HCT116 (cell line): ENCODE results near the gene WWOX. TPM values are rescaled to one million over a fixed set of nuclear protein-coding genes. Genes with fewer than 3 reads are reported as not detected.

ENCODE experiments used
- ATAC-seq: fragments of 200-7000 bp; cut with Tn5 transposase; 2 replicates; pipeline ENCODE4 v1.9.1; 2020; ENCODE audit warnings: mild to moderate bottlenecking, moderate library complexity
- BruUV-seq: library from RNA; stranded (reverse); fragments of 400-500 nt; replicated peaks from 2 replicates; lab custom pipeline; 2021; lab: Mats Ljungman, UMichigan
- CTCF ChIA-PET: fragments of 300-600 bp; sonication (Branson Sonifier 250); formaldehyde crosslinking; loops from one replicate; lab custom pipeline; 2021; ENCODE audit warnings: antibody characterized with exemption; lab: Charles Lee
- POLR2A ChIA-PET: fragments of 300-600, 350-600 bp; sonication (Branson Sonifier 250); formaldehyde crosslinking; loops from one replicate; lab custom pipeline; 2021; ENCODE audit warnings: antibody characterized with exemption; lab: Charles Lee
- RAD21 ChIA-PET, 2 experiments: fragments of 300-600 bp; sonication (Branson Sonifier 250); formaldehyde crosslinking; loops; one replicate each; lab custom pipeline; 2023; ENCODE audit warnings: low total read pairs in 2 of 2; ENCODE audit not compliant: uncharacterized antibody in 2 of 2, unreplicated experiment in 2 of 2, low non-redundant PET in 1 of 2; lab: Charles Lee
- DNase-seq: peaks from one replicate; pipeline ENCODE4 v3.0.0-alpha.2; 2010; ENCODE audit warnings: low read depth, low spot score
- H2AFZ ChIP-seq: fragments of 200-600 bp; shearing (Covaris generic), sonication (generic); 2 replicates; pipeline ENCODE4 v1.6.1; 2017; ENCODE audit warnings: low read depth, mixed run types, mixed read lengths, antibody characterized with exemption, low read length; ENCODE audit not compliant: poor library complexity, severe bottlenecking
- H3K27ac ChIP-seq: 2 replicates; pipeline ENCODE4 v1.5.1; 2012; ENCODE audit warnings: low read depth, low read length
- H3K27me3 ChIP-seq: fragments of 200-600 bp; sonication (generic); 2 replicates; pipeline ENCODE4 v1.6.1; 2016; ENCODE audit warnings: mixed run types, low read length, mixed read lengths; ENCODE audit not compliant: insufficient read depth
- H3K36me3 ChIP-seq, 2 experiments: fragments of 200-500 bp in 1 of 2; fragments of 200-600 bp in 1 of 2; sonication (Bioruptor generic) in 1 of 2; sonication (generic) in 1 of 2; 2 replicates each; pipeline versions ENCODE4 v1.5.1 to v1.6.1; 2014 to 2016; ENCODE audit warnings: low read length in 2 of 2, inconsistent platforms in 1 of 2, mixed read lengths in 1 of 2, mixed run types in 1 of 2; ENCODE audit not compliant: insufficient read depth in 2 of 2, control insufficient read depth in 1 of 2
- H3K4me1 ChIP-seq, 2 experiments: fragments of 200-600 bp in 1 of 2; sonication (generic) in 1 of 2; 2 replicates each; pipeline versions ENCODE4 v1.5.1 to v1.6.1; 2012 to 2017; ENCODE audit warnings: low read length in 2 of 2, inconsistent platforms in 1 of 2, mild to moderate bottlenecking in 1 of 2, mixed read lengths in 1 of 2, mixed run types in 1 of 2, moderate library complexity in 1 of 2; ENCODE audit not compliant: insufficient read depth in 2 of 2, control insufficient read depth in 1 of 2
- H3K4me2 ChIP-seq: fragments of 200-600 bp; sonication (generic); 2 replicates; pipeline ENCODE4 v1.6.1; 2017; ENCODE audit warnings: mixed run types, low read length, mixed read lengths
- H3K4me3 ChIP-seq, 2 experiments: fragments of 200-600 bp in 1 of 2; sonication (generic) in 1 of 2; replicated peaks in 1 of 2; 2 replicates each; pipeline ENCODE4 v1.5.1; 2011 to 2016; ENCODE audit warnings: low read length in 2 of 2, control low read depth in 1 of 2, low read depth in 1 of 2, mild to moderate bottlenecking in 1 of 2, mixed read lengths in 1 of 2, mixed run types in 1 of 2
- H3K79me2 ChIP-seq: fragments of 200-600 bp; sonication (generic); 2 replicates; pipeline ENCODE4 v1.6.1; 2017; ENCODE audit warnings: mild to moderate bottlenecking, mixed run types, low read length, moderate library complexity, mixed read lengths; ENCODE audit not compliant: insufficient read depth
- H3K9ac ChIP-seq: fragments of 200-600 bp; sonication (generic); 2 replicates; pipeline ENCODE4 v1.6.1; 2016; ENCODE audit warnings: low read length, mixed read lengths
- H3K9me2 ChIP-seq: fragments of 200-600 bp; sonication (generic), shearing (Covaris generic); 2 replicates; pipeline ENCODE4 v1.6.1; 2017; ENCODE audit warnings: mixed run types, mild to moderate bottlenecking, moderate library complexity; ENCODE audit not compliant: insufficient read depth
- H3K9me3 ChIP-seq, 2 experiments: fragments of 200-500 bp in 1 of 2; fragments of 200-600 bp in 1 of 2; sonication (Bioruptor generic) in 1 of 2; sonication (generic) in 1 of 2; 2 replicates each; pipeline ENCODE4 v1.6.1; 2014 to 2017; ENCODE audit warnings: low read length in 2 of 2, mixed read lengths in 2 of 2, inconsistent platforms in 1 of 2, low read depth in 1 of 2, mild to moderate bottlenecking in 1 of 2, mixed run types in 1 of 2, moderate library complexity in 1 of 2; ENCODE audit not compliant: control insufficient read depth in 1 of 2, insufficient read depth in 1 of 2
- H4K20me1 ChIP-seq: fragments of 200-600 bp; sonication (generic), shearing (Covaris generic); 2 replicates; pipeline ENCODE4 v1.6.1; 2017; ENCODE audit warnings: mixed run types, mild to moderate bottlenecking, moderate library complexity; ENCODE audit not compliant: insufficient read depth
- ATF3 ChIP-seq: IDR thresholded peaks from 2 replicates; pipeline ENCODE4 v1.6.1; 2012
- CEBPB ChIP-seq: IDR thresholded peaks from 2 replicates; pipeline ENCODE4 v1.6.1; 2012; ENCODE audit warnings: low read depth
- EGR1 ChIP-seq: IDR thresholded peaks from 2 replicates; pipeline ENCODE4 v1.6.1; 2012; ENCODE audit warnings: low read depth
- ELF1 ChIP-seq: IDR thresholded peaks from 2 replicates; pipeline ENCODE4 v1.6.1; 2012; ENCODE audit warnings: low read depth, borderline replicate concordance
- FOSL1 ChIP-seq: IDR thresholded peaks from 2 replicates; pipeline ENCODE4 v1.6.1; 2012; ENCODE audit warnings: low read depth
- POLR2A ChIP-seq: IDR thresholded peaks from 2 replicates; pipeline ENCODE4 v1.7.0; 2011; ENCODE audit warnings: borderline replicate concordance; ENCODE audit not compliant: insufficient read depth, insufficient read length; ENCODE audit errors: extremely low read depth
- POLR2AphosphoS5 ChIP-seq: IDR thresholded peaks from 2 replicates; pipeline ENCODE4 v1.6.1; 2011; ENCODE audit warnings: mild to moderate bottlenecking, low read depth, low read length, moderate library complexity
- SIN3A ChIP-seq: IDR thresholded peaks from 2 replicates; pipeline ENCODE4 v1.6.1; 2012; ENCODE audit warnings: low read depth
- SP1 ChIP-seq: IDR thresholded peaks from 2 replicates; pipeline ENCODE4 v1.6.1; 2012; ENCODE audit warnings: low read depth
- SRF ChIP-seq: IDR thresholded peaks from 2 replicates; pipeline ENCODE4 v1.6.1; 2012; ENCODE audit warnings: low read depth
- TCF7L2 ChIP-seq: IDR thresholded peaks from 2 replicates; pipeline ENCODE4 v1.7.0; 2011; ENCODE audit warnings: borderline replicate concordance, inconsistent platforms; ENCODE audit not compliant: insufficient read depth, insufficient read length; ENCODE audit errors: extremely low read depth
- YY1 ChIP-seq: IDR thresholded peaks from 2 replicates; pipeline ENCODE4 v1.6.1; 2011; ENCODE audit warnings: low read length, low read depth, moderate library complexity, mild to moderate bottlenecking; ENCODE audit not compliant: insufficient replicate concordance; ENCODE audit errors: extremely low read depth
- ZFX ChIP-seq: fragments of 450-650 bp; IDR thresholded peaks from 2 replicates; pipeline ENCODE4 v1.6.1; 2017
- ZNF274 ChIP-seq: fragments of 200-500 bp; sonication (Bioruptor generic); IDR thresholded peaks from 2 replicates; pipeline ENCODE4 v1.6.1; 2014; ENCODE audit warnings: mild to moderate bottlenecking, low read depth, low read length, inconsistent platforms
- intact Hi-C: fragments of 100-400 bp; cut with micrococcal nuclease; formaldehyde crosslinking; loops from 2 replicates; pipeline ENCODE4 v1.10.0; 2022
- total RNA-seq: library from RNA; stranded (reverse); gene quantifications from one replicate; pipeline ENCODE4 v1.2.1, GENCODE V29; 2021; ENCODE audit not compliant: unreplicated experiment
- TF ChIP-seq, protein P1 (sequence below): IDR thresholded peaks from 2 replicates; pipeline ENCODE4 v1.6.1; 2012; ENCODE audit warnings: low read depth
- TF ChIP-seq, protein P2 (sequence below), 3 experiments: fragments of 200-600 bp in 1 of 3; sonication (generic) in 1 of 3; IDR thresholded peaks in 2 of 3; conservative IDR thresholded peaks in 1 of 3; 2 replicates each; pipeline ENCODE4 v1.5.1; 2012 to 2017; ENCODE audit warnings: low read depth in 2 of 3, low read length in 2 of 3, antibody characterized with exemption in 1 of 3, borderline replicate concordance in 1 of 3, control low read depth in 1 of 3, mild to moderate bottlenecking in 1 of 3, mixed read lengths in 1 of 3, mixed run types in 1 of 3, moderate library complexity in 1 of 3; ENCODE audit not compliant: insufficient read depth in 1 of 3
- TF ChIP-seq, protein P3 (sequence below): IDR thresholded peaks from 2 replicates; pipeline ENCODE4 v1.6.1; 2012
- TF ChIP-seq, protein P4 (sequence below): IDR thresholded peaks from 2 replicates; pipeline ENCODE4 v1.6.1; 2011; ENCODE audit warnings: mild to moderate bottlenecking, low read length, moderate library complexity; ENCODE audit not compliant: insufficient replicate concordance; ENCODE audit errors: extremely low read depth

The WWOX gene
- total RNA-seq, 1 experiment from 2014 or later = 13.7 TPM

DNA sequence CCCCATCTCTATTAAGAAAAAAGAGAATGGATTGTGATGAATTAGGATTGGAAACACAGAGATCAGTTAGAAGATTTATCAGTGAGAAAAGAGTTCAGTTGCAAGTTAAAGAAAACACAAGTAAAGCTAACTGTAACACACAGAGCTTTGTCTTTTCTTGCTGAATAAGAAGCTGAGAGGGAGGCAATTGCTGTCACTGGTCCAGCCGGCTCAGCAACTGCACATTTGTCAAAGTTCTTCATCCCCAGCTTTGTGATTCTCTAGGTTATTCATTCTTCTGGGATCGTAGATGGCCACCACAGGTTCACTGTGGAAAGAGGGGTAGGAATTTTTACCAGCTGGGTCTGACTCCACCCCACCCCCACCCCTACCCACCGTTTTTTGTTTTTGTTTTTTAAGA is 615.7 kb downstream of the WWOX start:
- no peak overlapping the region for H2AFZ ChIP-seq
- H3K9me3 ChIP-seq = peaks cover 0 to 2% of the 10 kb centered on the region in 2 experiments; a peak in 1 of 4 replicates
- H3K79me2 ChIP-seq = no peaks in the 10 kb centered on the region
- ChIA-PET POLR2A (no interaction called here), CTCF (no interaction called here), RAD21 (no interaction called here)
- DNase-seq (no peak), ATAC-seq (no peak)
- H3K4me2 ChIP-seq = no peak overlapping the region
- intact Hi-C loops = loop anchor here (10.0 kb wide), 1 partner anchor 190 kb away; no protein-coding TSS in a partner anchor
- no peaks in the 10 kb centered on the region for H4K20me1 ChIP-seq
- no peaks in the 10 kb centered on the region for H3K9me2 ChIP-seq
- no peak overlapping the region for H3K27ac ChIP-seq
- H3K27me3 ChIP-seq = no peaks in the 10 kb centered on the region
- TF ChIP-seq TCF7L2 (no peak), EGR1 (no peak), ZFX (no peak), CEBPB (no peak), SIN3A (no peak), SP1 (no peak), POLR2A (no peak), FOSL1 (no peak), SRF (no peak), ATF3 (no peak), ZNF274 (no peak), ELF1 (no peak), YY1 (no peak), POLR2AphosphoS5 (no peak)
- TF ChIP-seq, protein P1, sequence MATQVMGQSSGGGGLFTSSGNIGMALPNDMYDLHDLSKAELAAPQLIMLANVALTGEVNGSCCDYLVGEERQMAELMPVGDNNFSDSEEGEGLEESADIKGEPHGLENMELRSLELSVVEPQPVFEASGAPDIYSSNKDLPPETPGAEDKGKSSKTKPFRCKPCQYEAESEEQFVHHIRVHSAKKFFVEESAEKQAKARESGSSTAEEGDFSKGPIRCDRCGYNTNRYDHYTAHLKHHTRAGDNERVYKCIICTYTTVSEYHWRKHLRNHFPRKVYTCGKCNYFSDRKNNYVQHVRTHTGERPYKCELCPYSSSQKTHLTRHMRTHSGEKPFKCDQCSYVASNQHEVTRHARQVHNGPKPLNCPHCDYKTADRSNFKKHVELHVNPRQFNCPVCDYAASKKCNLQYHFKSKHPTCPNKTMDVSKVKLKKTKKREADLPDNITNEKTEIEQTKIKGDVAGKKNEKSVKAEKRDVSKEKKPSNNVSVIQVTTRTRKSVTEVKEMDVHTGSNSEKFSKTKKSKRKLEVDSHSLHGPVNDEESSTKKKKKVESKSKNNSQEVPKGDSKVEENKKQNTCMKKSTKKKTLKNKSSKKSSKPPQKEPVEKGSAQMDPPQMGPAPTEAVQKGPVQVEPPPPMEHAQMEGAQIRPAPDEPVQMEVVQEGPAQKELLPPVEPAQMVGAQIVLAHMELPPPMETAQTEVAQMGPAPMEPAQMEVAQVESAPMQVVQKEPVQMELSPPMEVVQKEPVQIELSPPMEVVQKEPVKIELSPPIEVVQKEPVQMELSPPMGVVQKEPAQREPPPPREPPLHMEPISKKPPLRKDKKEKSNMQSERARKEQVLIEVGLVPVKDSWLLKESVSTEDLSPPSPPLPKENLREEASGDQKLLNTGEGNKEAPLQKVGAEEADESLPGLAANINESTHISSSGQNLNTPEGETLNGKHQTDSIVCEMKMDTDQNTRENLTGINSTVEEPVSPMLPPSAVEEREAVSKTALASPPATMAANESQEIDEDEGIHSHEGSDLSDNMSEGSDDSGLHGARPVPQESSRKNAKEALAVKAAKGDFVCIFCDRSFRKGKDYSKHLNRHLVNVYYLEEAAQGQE = no peak
- TF ChIP-seq, protein P2, sequence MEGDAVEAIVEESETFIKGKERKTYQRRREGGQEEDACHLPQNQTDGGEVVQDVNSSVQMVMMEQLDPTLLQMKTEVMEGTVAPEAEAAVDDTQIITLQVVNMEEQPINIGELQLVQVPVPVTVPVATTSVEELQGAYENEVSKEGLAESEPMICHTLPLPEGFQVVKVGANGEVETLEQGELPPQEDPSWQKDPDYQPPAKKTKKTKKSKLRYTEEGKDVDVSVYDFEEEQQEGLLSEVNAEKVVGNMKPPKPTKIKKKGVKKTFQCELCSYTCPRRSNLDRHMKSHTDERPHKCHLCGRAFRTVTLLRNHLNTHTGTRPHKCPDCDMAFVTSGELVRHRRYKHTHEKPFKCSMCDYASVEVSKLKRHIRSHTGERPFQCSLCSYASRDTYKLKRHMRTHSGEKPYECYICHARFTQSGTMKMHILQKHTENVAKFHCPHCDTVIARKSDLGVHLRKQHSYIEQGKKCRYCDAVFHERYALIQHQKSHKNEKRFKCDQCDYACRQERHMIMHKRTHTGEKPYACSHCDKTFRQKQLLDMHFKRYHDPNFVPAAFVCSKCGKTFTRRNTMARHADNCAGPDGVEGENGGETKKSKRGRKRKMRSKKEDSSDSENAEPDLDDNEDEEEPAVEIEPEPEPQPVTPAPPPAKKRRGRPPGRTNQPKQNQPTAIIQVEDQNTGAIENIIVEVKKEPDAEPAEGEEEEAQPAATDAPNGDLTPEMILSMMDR (IDR thresholded peaks at IDR 0.05 in 2 of 3, conservative IDR thresholded peaks at IDR 0.05 in 1 of 3; ENCODE audit: borderline replicate concordance in 1 of 3, insufficient read depth in 1 of 3, low read depth in 2 of 3, low read length in 2 of 3) = no peak
- TF ChIP-seq, protein P3, sequence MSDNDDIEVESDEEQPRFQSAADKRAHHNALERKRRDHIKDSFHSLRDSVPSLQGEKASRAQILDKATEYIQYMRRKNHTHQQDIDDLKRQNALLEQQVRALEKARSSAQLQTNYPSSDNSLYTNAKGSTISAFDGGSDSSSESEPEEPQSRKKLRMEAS = no peak
- TF ChIP-seq, protein P4, sequence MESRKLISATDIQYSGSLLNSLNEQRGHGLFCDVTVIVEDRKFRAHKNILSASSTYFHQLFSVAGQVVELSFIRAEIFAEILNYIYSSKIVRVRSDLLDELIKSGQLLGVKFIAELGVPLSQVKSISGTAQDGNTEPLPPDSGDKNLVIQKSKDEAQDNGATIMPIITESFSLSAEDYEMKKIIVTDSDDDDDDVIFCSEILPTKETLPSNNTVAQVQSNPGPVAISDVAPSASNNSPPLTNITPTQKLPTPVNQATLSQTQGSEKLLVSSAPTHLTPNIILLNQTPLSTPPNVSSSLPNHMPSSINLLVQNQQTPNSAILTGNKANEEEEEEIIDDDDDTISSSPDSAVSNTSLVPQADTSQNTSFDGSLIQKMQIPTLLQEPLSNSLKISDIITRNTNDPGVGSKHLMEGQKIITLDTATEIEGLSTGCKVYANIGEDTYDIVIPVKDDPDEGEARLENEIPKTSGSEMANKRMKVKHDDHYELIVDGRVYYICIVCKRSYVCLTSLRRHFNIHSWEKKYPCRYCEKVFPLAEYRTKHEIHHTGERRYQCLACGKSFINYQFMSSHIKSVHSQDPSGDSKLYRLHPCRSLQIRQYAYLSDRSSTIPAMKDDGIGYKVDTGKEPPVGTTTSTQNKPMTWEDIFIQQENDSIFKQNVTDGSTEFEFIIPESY = no peak
- BruUV-seq = no TSS peak
- no peak overlapping the region for H3K4me3 ChIP-seq
- no peaks in the 10 kb centered on the region for H3K4me1 ChIP-seq
- H3K36me3 ChIP-seq = no peaks in the 10 kb centered on the region
- no peak overlapping the region for H3K9ac ChIP-seq
